GM23248 (cell line): Measurements from ENCODE around the gene C2CD5. TPM values are rescaled to one million over a fixed set of nuclear protein-coding genes. Genes with fewer than 3 reads are reported as not detected.

Experiments used
- DNase-seq: peaks from one replicate; pipeline ENCODE4 v3.0.0-alpha.2; 2015
- H2AFZ ChIP-seq: fragments of 200-600 bp; sonication (generic); 2 replicates; pipeline ENCODE4 v1.6.1; 2016; ENCODE audit warnings: antibody characterized with exemption
- H3F3A ChIP-seq: fragments of 200-600 bp; sonication (generic); 2 replicates; pipeline ENCODE4 v1.6.1; 2016; ENCODE audit warnings: mild to moderate bottlenecking, antibody characterized with exemption, mixed run types; ENCODE audit not compliant: insufficient read depth
- H3K27ac ChIP-seq: fragments of 200-600 bp; sonication (generic); 2 replicates; pipeline ENCODE4 v1.5.1; 2016; ENCODE audit warnings: mild to moderate bottlenecking
- H3K27me3 ChIP-seq: fragments of 200-600 bp; sonication (generic); replicated peaks from 2 replicates; pipeline ENCODE4 v1.6.1; 2016; ENCODE audit warnings: mild to moderate bottlenecking; ENCODE audit not compliant: insufficient read depth
- H3K36me3 ChIP-seq: fragments of 200-600 bp; sonication (generic); 2 replicates; pipeline ENCODE4 v1.6.1; 2016; ENCODE audit warnings: low read depth, mild to moderate bottlenecking
- H3K4me1 ChIP-seq: fragments of 200-600 bp; sonication (generic); 2 replicates; pipeline ENCODE4 v1.6.1; 2016; ENCODE audit warnings: mild to moderate bottlenecking; ENCODE audit not compliant: insufficient read depth
- H3K4me2 ChIP-seq: fragments of 200-600 bp; sonication (generic); one replicate; pipeline ENCODE4 v1.6.1; 2016; ENCODE audit warnings: mild to moderate bottlenecking; ENCODE audit not compliant: unreplicated experiment
- H3K4me3 ChIP-seq: fragments of 200-600 bp; sonication (generic); 2 replicates; pipeline ENCODE4 v1.5.1; 2016; ENCODE audit warnings: mild to moderate bottlenecking
- H3K79me2 ChIP-seq: fragments of 200-600 bp; sonication (generic); 2 replicates; pipeline ENCODE4 v1.6.1; 2016; ENCODE audit warnings: mild to moderate bottlenecking; ENCODE audit not compliant: insufficient read depth
- H3K9ac ChIP-seq: fragments of 200-600 bp; sonication (generic); 2 replicates; pipeline ENCODE4 v1.6.1; 2016; ENCODE audit warnings: mild to moderate bottlenecking
- H3K9me2 ChIP-seq: fragments of 200-600 bp; sonication (generic); 2 replicates; pipeline ENCODE4 v1.6.1; 2016; ENCODE audit warnings: mixed run types, mild to moderate bottlenecking, moderate library complexity; ENCODE audit not compliant: insufficient read depth
- H3K9me3 ChIP-seq: fragments of 200-600 bp; sonication (generic); one replicate; pipeline ENCODE4 v1.6.1; 2017; ENCODE audit warnings: low read depth
- H4K20me1 ChIP-seq: fragments of 200-600 bp; sonication (generic); 2 replicates; pipeline ENCODE4 v1.6.0; 2016; ENCODE audit not compliant: insufficient read depth
- EZH2 ChIP-seq: fragments of 200-600 bp; sonication (generic); IDR thresholded peaks from 2 replicates; pipeline ENCODE4 v1.6.1; 2018; ENCODE audit warnings: antibody characterized with exemption, mild to moderate bottlenecking; ENCODE audit not compliant: insufficient read depth, poor library complexity, severe bottlenecking
- EZH2phosphoT487 ChIP-seq: fragments of 200-600 bp; sonication (generic); IDR thresholded peaks from 2 replicates; pipeline ENCODE4 v1.6.1; 2018; ENCODE audit warnings: antibody characterized with exemption, moderate library complexity, mild to moderate bottlenecking, low read depth; ENCODE audit not compliant: insufficient read depth
- WGBS, 2 experiments: methylation state at CpG; one replicate each; pipeline ENCODE4 v1.1.6; 2015 to 2017; ENCODE audit warnings: low lambda C conversion rate in 2 of 2, low coverage in 1 of 2; ENCODE audit errors: missing lambda C conversion rate in 2 of 2; 5-methylcytosine and 5-hydroxymethylcytosine counted together
- in situ Hi-C: fragments of 300-500 bp; cut with MboI; formaldehyde crosslinking; loops from 2 replicates; pipeline ENCODE4 v1.15.0; 2020
- polyA plus RNA-seq: library from polyadenylated mRNA; unstranded; fragments of >200 nt; fragmentation: Nextera tagmentation; extraction: Ambion mirVana; gene quantifications from 2 replicates; pipeline ENCODE4 v1.2.1, GENCODE V29; 2016
- total RNA-seq: library from RNA; depleted of rRNA; stranded (reverse); fragments of >200 nt; shearing (Covaris generic); gene quantifications from 2 replicates; pipeline ENCODE4 v1.2.3, GENCODE V29; 2014

Gene C2CD5
- total and polyA plus RNA-seq, 2 experiments from 2014 or later = 13.3 to 13.7 TPM

GRCh38 chr12:22545255-22545654, 913 bp upstream of the C2CD5 start:
- H3F3A ChIP-seq = no peaks in the 10 kb centered on the region
- TF ChIP-seq EZH2 (no peak), EZH2phosphoT487 (no peak)
- peak overlapping the region; percentile 89 for H3K4me2 ChIP-seq
- no peaks in the 10 kb centered on the region for H3K9me3 ChIP-seq
- 88 to 92% methylated on average over 6 of the region's 6 CpGs for WGBS, 2 experiments
- peaks cover 36% of the 10 kb centered on the region for H3K79me2 ChIP-seq
- H3K4me3 ChIP-seq = no peak overlapping the region; the same call in 1 of the 2 replicates
- peak overlapping the region; percentile 99 for H2AFZ ChIP-seq
- no peak overlapping the region for H3K27ac ChIP-seq
- H4K20me1 ChIP-seq = no peaks in the 10 kb centered on the region
- H3K4me1 ChIP-seq = peaks cover 11% of the 10 kb centered on the region; the same call in 1 of the 2 replicates
- H3K36me3 ChIP-seq = no peaks in the 10 kb centered on the region
- H3K9ac ChIP-seq = no peak overlapping the region
- in situ Hi-C loops = no loop called here
- H3K27me3 ChIP-seq = no peaks in the 10 kb centered on the region
- no peaks in the 10 kb centered on the region for H3K9me2 ChIP-seq
- DNase-seq = no peak

- no peaks in the 10 kb centered on the region for H4K20me1 ChIP-seq
- no peaks in the 10 kb centered on the region for H3K36me3 ChIP-seq
- peak overlapping the region; percentile 99 for H2AFZ ChIP-seq
- peak overlapping the region; percentile 86 for H3K9ac ChIP-seq
- peak overlapping the region; percentile 95 for H3K4me2 ChIP-seq
- H3F3A ChIP-seq = no peaks in the 10 kb centered on the region
- TF ChIP-seq EZH2phosphoT487 (no peak), EZH2 (no peak)
- H3K4me1 ChIP-seq = peaks cover 11% of the 10 kb centered on the region; the same call in 1 of the 2 replicates
- WGBS, 2 experiments = 7 to 8% methylated on average over 23 to 28 of the region's 28 CpGs
- peak overlapping the region; percentile 81 for H3K27ac ChIP-seq
- H3K4me3 ChIP-seq = peak overlapping the region; percentile 81
- no peaks in the 10 kb centered on the region for H3K27me3 ChIP-seq
- no peaks in the 10 kb centered on the region for H3K9me3 ChIP-seq
- no peaks in the 10 kb centered on the region for H3K9me2 ChIP-seq
- DNase-seq = peak; percentile 55
- in situ Hi-C loops = no loop called here
- peaks cover 53% of the 10 kb centered on the region for H3K79me2 ChIP-seq
Measured at GRCh38 chr12:22543246-22544037, 900 bp downstream of the C2CD5 start.

DNA sequence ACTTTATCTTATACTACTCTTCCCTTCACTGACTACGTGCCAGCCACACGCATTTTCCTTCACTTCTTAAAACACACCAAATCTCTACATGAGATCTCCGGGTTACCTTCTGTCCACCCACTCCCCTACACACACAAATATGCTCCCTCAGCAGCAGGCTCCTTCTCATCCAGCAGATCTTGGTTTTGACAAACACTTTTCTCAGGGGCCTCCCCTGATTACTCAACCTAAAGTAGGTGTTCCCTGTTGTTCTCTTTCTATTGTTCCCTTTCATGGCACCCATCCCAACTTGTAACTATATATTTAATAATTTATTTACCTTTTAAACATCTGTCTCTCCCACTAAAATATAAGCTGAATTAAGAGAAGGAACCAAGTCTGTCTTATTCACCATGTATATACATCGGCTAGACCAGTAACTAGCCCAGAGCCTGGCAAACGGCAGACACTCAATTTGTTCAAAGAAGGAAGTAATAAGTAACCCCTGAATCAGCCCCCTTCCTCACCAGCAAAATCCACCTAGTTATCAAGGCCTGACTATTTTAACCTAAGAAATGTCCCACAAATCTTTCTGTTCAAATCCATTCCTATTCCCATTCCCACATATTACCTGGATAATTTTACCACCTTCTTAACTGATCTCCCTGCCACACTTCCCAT, 2.7 kb downstream of the C2CD5 start:
- H3K9me2 ChIP-seq = no peaks in the 10 kb centered on the region
- H3K27ac ChIP-seq = no peak overlapping the region
- in situ Hi-C loops = no loop called here
- no peaks in the 10 kb centered on the region for H3K36me3 ChIP-seq
- no peaks in the 10 kb centered on the region for H4K20me1 ChIP-seq
- no peak overlapping the region for H3K9ac ChIP-seq
- no peak overlapping the region for H3K4me3 ChIP-seq
- peaks cover 55% of the 10 kb centered on the region for H3K79me2 ChIP-seq
- H3F3A ChIP-seq = no peaks in the 10 kb centered on the region
- no peaks in the 10 kb centered on the region for H3K9me3 ChIP-seq
- DNase-seq = no peak
- no peak overlapping the region for H3K4me2 ChIP-seq
- TF ChIP-seq EZH2 = no peak
- no peak for TF ChIP-seq EZH2phosphoT487
- 88 to 95% methylated on average over 5 of the region's 5 CpGs for WGBS, 2 experiments
- no peaks in the 10 kb centered on the region for H3K27me3 ChIP-seq
- no peak overlapping the region for H2AFZ ChIP-seq
- peaks cover 11% of the 10 kb centered on the region; the same call in 1 of the 2 replicates for H3K4me1 ChIP-seq

DNA sequence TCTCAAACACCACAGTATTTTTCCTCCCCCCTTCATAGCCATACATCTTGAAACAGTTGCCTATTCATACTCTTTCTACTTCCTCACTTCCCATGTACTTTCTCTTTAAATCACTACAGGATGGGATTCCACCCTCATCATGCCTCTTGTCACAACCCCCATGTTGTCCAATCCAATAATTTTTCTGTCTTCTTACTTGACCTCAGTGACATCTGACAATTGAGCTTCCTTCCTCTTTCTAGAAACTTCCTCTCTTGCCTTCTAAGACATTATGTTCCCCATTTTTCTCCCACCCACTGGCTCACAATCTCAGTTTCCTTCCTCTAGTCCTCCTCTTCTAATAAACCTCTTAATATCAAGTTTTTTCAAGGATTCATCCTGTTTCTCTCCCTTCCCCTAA, 5.3 kb downstream of the C2CD5 start:
- Histone ChIP-seq H3K27ac (no peak overlapping the region), H3K4me1 (peaks cover 11% of the 10 kb centered on the region; the same call in 1 of the 2 replicates), H2AFZ (no peak overlapping the region), H3K9me3 (no peaks in the 10 kb centered on the region), H3F3A (no peaks in the 10 kb centered on the region), H3K9ac (no peak overlapping the region), H3K4me3 (no peak overlapping the region), H3K9me2 (no peaks in the 10 kb centered on the region), H3K27me3 (no peaks in the 10 kb centered on the region), H4K20me1 (no peaks in the 10 kb centered on the region), H3K79me2 (peaks cover 66% of the 10 kb centered on the region), H3K4me2 (no peak overlapping the region), H3K36me3 (peaks cover 5% of the 10 kb centered on the region; the same call in 1 of the 2 replicates)
- in situ Hi-C loops = no loop called here
- no peak for TF ChIP-seq EZH2
- no peak for TF ChIP-seq EZH2phosphoT487
- no peak for DNase-seq
